Uterus (tissue), 4 donors: Measurements from ENCODE around the gene CAPN13. TPM values are rescaled to one million over a fixed set of nuclear protein-coding genes. Genes with fewer than 3 reads are reported as not detected.

Source experiments
- DNase-seq, 2 donors: peaks; one replicate each; pipeline ENCODE4 v3.0.0-alpha.2; 2019 to 2020
- H3K27ac ChIP-seq, 2 donors: fragments of 200-600 bp; sonication (generic); 1 replicate in 1 of 2; 2 replicates in 1 of 2; pipeline ENCODE4 v1.5.1; 2016 to 2018
- H3K27me3 ChIP-seq, 2 donors: fragments of 200-600 bp; sonication (generic); one replicate each; pipeline ENCODE4 v1.5.1; 2018 to 2019; ENCODE audit warnings: control low read depth in 1 of 2
- H3K36me3 ChIP-seq, 2 donors: fragments of 200-600 bp; sonication (generic); one replicate each; pipeline ENCODE4 v1.5.1; 2019; ENCODE audit warnings: control low read depth in 1 of 2
- H3K4me1 ChIP-seq, 2 donors: fragments of 200-600 bp; sonication (generic); one replicate each; pipeline ENCODE4 v1.5.1; 2018 to 2019; ENCODE audit warnings: control low read depth in 1 of 2
- H3K4me3 ChIP-seq, 2 donors: fragments of 200-600 bp; sonication (generic); 1 replicate in 1 of 2; 2 replicates in 1 of 2; pipeline ENCODE4 v1.5.1; 2018 to 2019; ENCODE audit warnings: mild to moderate bottlenecking in 1 of 2
- H3K9me3 ChIP-seq, 2 donors: fragments of 200-600 bp; sonication (generic); one replicate each; pipeline ENCODE4 v1.5.1; 2019; ENCODE audit warnings: control low read depth in 1 of 2
- CTCF ChIP-seq, 4 experiments: fragments of 200-600 bp in 2 of 4; fragments of 450-650 bp in 2 of 4; sonication (generic) in 2 of 4; IDR thresholded peaks; one replicate each; pipeline ENCODE4 v1.5.1; 2016 to 2019; ENCODE audit warnings: antibody characterized with exemption in 4 of 4, mild to moderate bottlenecking in 2 of 4, moderate library complexity in 1 of 4
- POLR2A ChIP-seq, 2 donors: fragments of 450-650 bp; IDR thresholded peaks; one replicate each; pipeline ENCODE4 v1.6.1; 2016; ENCODE audit warnings: antibody characterized with exemption in 2 of 2, mild to moderate bottlenecking in 1 of 2, moderate library complexity in 1 of 2
- intact Hi-C: fragments of 100-400 bp; cut with DNase I; formaldehyde crosslinking; loops from one replicate; pipeline ENCODE4 v1.15.1; 2023; ENCODE audit warnings: low total_unique reads
- total RNA-seq, 4 donors: library from RNA; depleted of rRNA in 3 of 4; stranded (reverse); fragments of >200 nt in 3 of 4; gene quantifications; one replicate each; pipeline versions ENCODE4 v1.1.0 to v1.2.4, GENCODE V29; 2014 to 2023
- donor health status: DM: yes; HTN: yes; CAD: no.

CAPN13 gene
- total RNA-seq, 4 donors from 2014 or later = 0.76 TPM; not detected in 3

- DNase-seq = no peak
- no peak for TF ChIP-seq POLR2A (IDR thresholded peaks at IDR 0.05)
- TF ChIP-seq CTCF (IDR thresholded peaks at IDR 0.05) = no peak
- H3K9me3 ChIP-seq = no peaks in the 10 kb centered on the region
- H3K4me3 ChIP-seq = no peak overlapping the region
- no peaks in the 10 kb centered on the region for H3K27me3 ChIP-seq
- H3K36me3 ChIP-seq = no peaks in the 10 kb centered on the region
- intact Hi-C loops = no loop called here
- H3K27ac ChIP-seq = no peak overlapping the region
- H3K4me1 ChIP-seq = no peaks in the 10 kb centered on the region
Observed at GRCh38 chr2:30826481-30826880, 19.2 kb upstream of the CAPN13 start.

- Histone ChIP-seq H3K4me3 (no peak overlapping the region), H3K4me1 (no peaks in the 10 kb centered on the region), H3K36me3 (no peaks in the 10 kb centered on the region), H3K27me3 (no peaks in the 10 kb centered on the region), H3K27ac (no peak overlapping the region), H3K9me3 (no peaks in the 10 kb centered on the region)
- intact Hi-C loops = no loop called here
- TF ChIP-seq POLR2A (IDR thresholded peaks at IDR 0.05) = no peak
- TF ChIP-seq CTCF (IDR thresholded peaks at IDR 0.05) = no peak
- DNase-seq = no peak
Observed at GRCh38 chr2:30823452-30823851, 16.2 kb upstream of the CAPN13 start.

GRCh38 chr2:30821960-30822359 lies 14.7 kb upstream of the CAPN13 start:
- no peak overlapping the region for H3K27ac ChIP-seq
- TF ChIP-seq POLR2A (IDR thresholded peaks at IDR 0.05) (no peak), CTCF (IDR thresholded peaks at IDR 0.05) (no peak)
- no peaks in the 10 kb centered on the region for H3K27me3 ChIP-seq
- intact Hi-C loops = no loop called here
- no peaks in the 10 kb centered on the region for H3K36me3 ChIP-seq
- no peak overlapping the region for H3K4me3 ChIP-seq
- no peaks in the 10 kb centered on the region for H3K4me1 ChIP-seq
- no peak for DNase-seq
- no peaks in the 10 kb centered on the region for H3K9me3 ChIP-seq

- Histone ChIP-seq H3K9me3 (no peaks in the 10 kb centered on the region), H3K4me3 (no peak overlapping the region), H3K4me1 (no peaks in the 10 kb centered on the region), H3K27ac (no peak overlapping the region), H3K36me3 (no peaks in the 10 kb centered on the region), H3K27me3 (no peaks in the 10 kb centered on the region)
- DNase-seq = no peak
- TF ChIP-seq CTCF (IDR thresholded peaks at IDR 0.05) (no peak), POLR2A (IDR thresholded peaks at IDR 0.05) (no peak)
- intact Hi-C loops = no loop called here
Observed at GRCh38 chr2:30820381-30821055, 13.3 kb upstream of the CAPN13 start.

GRCh38 chr2:30809938-30810337 lies 2.7 kb upstream of the CAPN13 start:
- H3K27ac ChIP-seq = no peak overlapping the region

More at GRCh38 chr2:30809938-30810337, 2.7 kb upstream of the CAPN13 start:
- TF ChIP-seq POLR2A (IDR thresholded peaks at IDR 0.05) (no peak), CTCF (IDR thresholded peaks at IDR 0.05) (no peak)
- Histone ChIP-seq H3K9me3 (no peaks in the 10 kb centered on the region), H3K4me3 (no peak overlapping the region), H3K27me3 (no peaks in the 10 kb centered on the region), H3K4me1 (no peaks in the 10 kb centered on the region), H3K36me3 (no peaks in the 10 kb centered on the region)
- intact Hi-C loops = no loop called here
- no peak for DNase-seq
